T-cell (primary cell): ENCODE data around the gene TDRD10. TPM values are rescaled to one million over a fixed set of nuclear protein-coding genes. Genes with fewer than 3 reads are reported as not detected.

Source experiments
- ATAC-seq, 4 experiments: fragments of 200-7000 bp in 3 of 4; fragments of 150-1000 bp in 1 of 4; cut with Tn5 transposase; replicated peaks in 1 of 4; 1 replicate in 3 of 4; 2 replicates in 1 of 4; pipeline ENCODE4 v1.10.0; 2021; ENCODE audit warnings: moderate library complexity in 3 of 4, mild to moderate bottlenecking in 2 of 4, moderate number of reproducible peaks in 1 of 4
- CTCF ChIA-PET, 2 donors: fragments of 300-600 bp; sonication (Branson Sonifier 250); formaldehyde crosslinking; loops; one replicate each; lab custom pipeline; 2022; ENCODE audit warnings: antibody characterized with exemption in 2 of 2; lab: Charles Lee
- POLR2A ChIA-PET, 2 donors: fragments of 300-600 bp; sonication (Branson Sonifier 250); formaldehyde crosslinking; loops; one replicate each; lab custom pipeline; 2022; ENCODE audit warnings: antibody characterized with exemption in 2 of 2; lab: Charles Lee
- DNase-seq, 35 experiments: peaks; one replicate each; pipeline versions ENCODE4 v3.0.0 to v3.0.0-alpha.2; 2013 to 2023
- H3K27ac ChIP-seq: one replicate; pipeline ENCODE4 v1.5.1; 2013; ENCODE audit warnings: low read length
- H3K27me3 ChIP-seq, 2 experiments: replicated peaks in 1 of 2; 1 replicate in 1 of 2; 2 replicates in 1 of 2; pipeline versions ENCODE4 v1.6.1 to v1.7.0; 2013; ENCODE audit warnings: low read length in 1 of 2, mixed read lengths in 1 of 2; ENCODE audit not compliant: control insufficient read depth in 2 of 2, insufficient read depth in 2 of 2; ENCODE audit errors: extremely low read depth in 1 of 2
- H3K36me3 ChIP-seq, 2 donors: 1 replicate in 1 of 2; 2 replicates in 1 of 2; pipeline versions ENCODE4 v1.6.1 to v1.7.0; 2013; ENCODE audit warnings: low read length in 1 of 2; ENCODE audit not compliant: control insufficient read depth in 2 of 2, insufficient read depth in 1 of 2; ENCODE audit errors: extremely low read depth in 1 of 2
- H3K4me1 ChIP-seq, 2 experiments: 1 replicate in 1 of 2; 2 replicates in 1 of 2; pipeline versions ENCODE4 v1.6.1 to v1.7.0; 2013; ENCODE audit warnings: low read length in 2 of 2, mixed read lengths in 1 of 2; ENCODE audit not compliant: insufficient read depth in 2 of 2, control insufficient read depth in 1 of 2; ENCODE audit errors: extremely low read depth in 1 of 2
- H3K4me3 ChIP-seq, 2 donors: 1 replicate in 1 of 2; 2 replicates in 1 of 2; pipeline versions ENCODE4 v1.5.1 to v1.7.0; 2013; ENCODE audit warnings: mild to moderate bottlenecking in 2 of 2, low read length in 1 of 2, moderate library complexity in 1 of 2; ENCODE audit not compliant: control insufficient read depth in 1 of 2; ENCODE audit errors: extremely low read depth in 1 of 2
- H3K9me3 ChIP-seq: 2 replicates; pipeline ENCODE4 v1.7.0; 2013
- H3K27ac Mint-ChIP-seq, 2 donors: one replicate each; pipeline ENCODE4 v1.8.0; 2020 to 2021; ENCODE audit warnings: mild to moderate bottlenecking in 2 of 2, mixed read lengths in 2 of 2
- H3K27me3 Mint-ChIP-seq, 2 donors: one replicate each; pipeline ENCODE4 v1.8.0; 2021 to 2022; ENCODE audit warnings: mixed read lengths in 2 of 2
- H3K36me3 Mint-ChIP-seq: one replicate; pipeline ENCODE4 v1.8.0; 2021; ENCODE audit warnings: mixed read lengths
- H3K4me1 Mint-ChIP-seq, 3 donors: one replicate each; pipeline ENCODE4 v1.8.0; 2020 to 2022; ENCODE audit warnings: mixed read lengths in 3 of 3, mild to moderate bottlenecking in 1 of 3
- H3K4me3 Mint-ChIP-seq, 3 donors: one replicate each; pipeline ENCODE4 v1.8.0; 2020 to 2022; ENCODE audit warnings: mild to moderate bottlenecking in 3 of 3, mixed read lengths in 3 of 3, moderate library complexity in 3 of 3
- H3K9me3 Mint-ChIP-seq, 3 donors: one replicate each; pipeline ENCODE4 v1.8.0; 2020 to 2022; ENCODE audit warnings: mixed read lengths in 3 of 3
- WGBS: methylation state at CpG from one replicate; pipeline ENCODE4 v1.1.5; 2013; ENCODE audit warnings: missing lambda C conversion rate; ENCODE audit not compliant: insufficient coverage; 5-methylcytosine and 5-hydroxymethylcytosine counted together
- total RNA-seq, 35 experiments: library from RNA in 6 of 35; stranded (reverse) in 6 of 35; fragments of 120-200 nt in 1 of 35; gene quantifications; one replicate each; pipeline versions ENCODE4 v1.2.1 to v1.2.4 and lab custom pipeline; 2013 to 2026

The TDRD10 gene
- total RNA-seq, 5 donors from 2014 or later (not counting 1 experiment from before 2014, with no cell fraction given) = not detected

- peaks cover 3 to 5% (median 4%) of the 10 kb centered on the region in 3 donors for H3K4me1 Mint-ChIP-seq
- Histone ChIP-seq H3K4me1 (peaks cover 0 to 9% of the 10 kb centered on the region in 2 experiments), H3K27me3 (peaks cover 0 to 35% of the 10 kb centered on the region in 2 experiments), H3K4me3 (no peak overlapping the region), H3K36me3 (no peaks in the 10 kb centered on the region), H3K27ac (no peak overlapping the region), H3K9me3 (no peaks in the 10 kb centered on the region)
- H3K4me3 Mint-ChIP-seq = no peak overlapping the region
- ATAC-seq (no peak), DNase-seq (no peak)
- 84% methylated on average over 6 of the region's 10 CpGs for WGBS
- H3K27ac Mint-ChIP-seq = no peak overlapping the region
- ChIA-PET POLR2A (no interaction called here), CTCF (interaction anchor here in 1 of 2 donors (0.6 kb wide), 1 partner anchor 9 kb away, joined by 5 read pairs; no protein-coding TSS in a partner anchor)
- H3K27me3 Mint-ChIP-seq = peaks cover 13 to 16% of the 10 kb centered on the region in 2 donors
- H3K9me3 Mint-ChIP-seq = no peaks in the 10 kb centered on the region
- H3K36me3 Mint-ChIP-seq = peaks cover 2% of the 10 kb centered on the region
Observed at GRCh38 chr1:154572468-154573167, 70.6 kb downstream of the TDRD10 start.

GRCh38 chr1:154573168-154573510 lies 71.1 kb downstream of the TDRD10 start:
- Histone ChIP-seq H3K27me3 (peaks cover 0 to 30% of the 10 kb centered on the region in 2 experiments), H3K27ac (no peak overlapping the region), H3K9me3 (no peaks in the 10 kb centered on the region), H3K4me3 (no peak overlapping the region), H3K4me1 (peaks cover 0 to 3% of the 10 kb centered on the region in 2 experiments), H3K36me3 (no peaks in the 10 kb centered on the region)
- Mint-ChIP-seq H3K9me3 (no peaks in the 10 kb centered on the region), H3K4me3 (no peak overlapping the region), H3K27ac (no peak overlapping the region), H3K4me1 (no peaks in the 10 kb centered on the region), H3K27me3 (peaks cover 12 to 13% of the 10 kb centered on the region in 2 donors), H3K36me3 (peaks cover 2% of the 10 kb centered on the region)
- ATAC-seq (no peak), DNase-seq (no peak)
- 72% methylated on average over 3 of the region's 3 CpGs for WGBS
- POLR2A ChIA-PET = no interaction called here
- CTCF ChIA-PET = no interaction called here

DNA sequence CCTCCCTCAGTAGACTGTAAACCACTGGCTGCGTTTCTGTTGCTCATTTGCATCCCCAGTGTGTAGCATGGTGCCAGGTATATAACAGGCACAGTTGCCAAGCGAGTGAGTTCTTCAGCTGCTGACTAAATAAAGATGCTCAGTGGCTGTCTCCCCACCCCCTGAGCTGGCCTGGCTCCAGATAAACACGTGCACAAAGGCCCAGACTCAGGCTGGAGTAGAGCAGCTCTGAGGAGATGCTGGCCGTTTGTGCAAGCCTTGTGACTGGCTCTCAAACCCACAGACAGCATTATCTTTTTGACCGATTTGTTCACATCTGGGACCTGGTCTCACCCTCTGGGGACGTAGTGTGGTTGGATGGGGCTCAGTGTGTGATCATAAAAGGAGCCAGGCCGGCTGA lies 72.7 kb downstream of the TDRD10 start:
- Mint-ChIP-seq H3K4me3 (no peak overlapping the region), H3K36me3 (peaks cover 14% of the 10 kb centered on the region), H3K27me3 (peaks cover 7% of the 10 kb centered on the region in 2 donors), H3K9me3 (no peaks in the 10 kb centered on the region), H3K4me1 (no peaks in the 10 kb centered on the region), H3K27ac (no peak overlapping the region)
- H3K9me3 ChIP-seq = no peaks in the 10 kb centered on the region
- H3K27ac ChIP-seq = no peak overlapping the region
- H3K36me3 ChIP-seq = peaks cover 2 to 9% of the 10 kb centered on the region in 2 donors
- DNase-seq = no peak
- peaks cover 0 to 17% of the 10 kb centered on the region in 2 experiments for H3K27me3 ChIP-seq
- no peak for ATAC-seq
- no peak overlapping the region for H3K4me3 ChIP-seq
- ChIA-PET CTCF (no interaction called here), POLR2A (no interaction called here)
- 16% methylated on average over 3 of the region's 7 CpGs for WGBS
- H3K4me1 ChIP-seq = no peaks in the 10 kb centered on the region

DNA sequence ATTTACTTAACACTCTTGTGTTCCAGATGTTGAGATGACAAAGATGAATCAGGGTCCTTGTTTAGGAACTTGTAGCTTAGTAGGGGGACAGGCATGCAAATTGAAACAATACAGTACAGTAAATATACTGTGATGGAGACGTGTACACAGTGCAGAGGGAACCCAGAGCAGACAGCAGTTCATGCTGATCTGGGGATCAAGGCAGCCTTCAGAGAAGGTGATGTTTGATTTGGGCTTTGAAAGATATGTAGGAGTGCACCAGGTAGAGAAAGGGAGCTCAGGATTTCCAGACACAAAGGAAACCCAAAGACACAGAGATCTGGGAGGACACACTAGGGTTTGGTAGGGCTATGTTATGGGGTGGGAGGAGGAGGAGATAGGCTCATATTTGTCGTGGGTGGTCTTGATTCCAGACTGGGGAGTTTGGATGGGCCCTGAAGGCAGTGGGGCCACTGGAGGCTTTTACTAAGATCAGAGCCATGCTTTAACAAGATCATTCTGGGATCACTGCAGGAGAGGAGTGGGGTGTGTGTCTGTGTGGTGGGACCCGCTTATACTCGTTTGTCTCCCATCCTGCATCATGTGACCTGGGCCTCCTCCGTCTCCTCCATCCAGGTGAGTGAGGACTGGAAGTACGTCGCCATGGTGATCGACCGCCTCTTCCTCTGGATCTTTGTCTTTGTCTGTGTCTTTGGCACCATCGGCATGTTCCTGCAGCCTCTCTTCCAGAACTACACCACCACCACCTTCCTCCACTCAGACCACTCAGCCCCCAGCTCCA lies 73.3 kb downstream of the TDRD10 start:
- no peaks in the 10 kb centered on the region for H3K9me3 Mint-ChIP-seq
- DNase-seq (no peak), ATAC-seq (peak in 1 of 4 experiments; percentile 7)
- Histone ChIP-seq H3K27ac (no peak overlapping the region), H3K27me3 (peaks cover 0 to 17% of the 10 kb centered on the region in 2 experiments), H3K4me3 (no peak overlapping the region), H3K4me1 (no peaks in the 10 kb centered on the region), H3K9me3 (no peaks in the 10 kb centered on the region), H3K36me3 (peaks cover 2 to 15% of the 10 kb centered on the region in 2 donors)
- 81% methylated on average over 6 of the region's 10 CpGs for WGBS
- ChIA-PET POLR2A (no interaction called here), CTCF (no interaction called here)
- H3K36me3 Mint-ChIP-seq = peaks cover 16% of the 10 kb centered on the region
- H3K27ac Mint-ChIP-seq = no peak overlapping the region
- H3K27me3 Mint-ChIP-seq = peaks cover 3 to 6% of the 10 kb centered on the region in 2 donors
- no peaks in the 10 kb centered on the region for H3K4me1 Mint-ChIP-seq
- H3K4me3 Mint-ChIP-seq = no peak overlapping the region

- Mint-ChIP-seq H3K4me1 (no peaks in the 10 kb centered on the region), H3K27ac (peak overlapping the region in 1 of 2 donors; percentile 36), H3K9me3 (no peaks in the 10 kb centered on the region), H3K4me3 (no peak overlapping the region), H3K36me3 (peaks cover 18% of the 10 kb centered on the region), H3K27me3 (peaks cover under 1 to 3% of the 10 kb centered on the region in 2 donors)
- CTCF ChIA-PET = interaction anchor here in 1 of 2 donors (0.5 kb wide), 1 partner anchor 50 kb away, joined by 5 read pairs; no protein-coding TSS in a partner anchor
- ATAC-seq (no peak), DNase-seq (no peak)
- Histone ChIP-seq H3K4me1 (no peaks in the 10 kb centered on the region), H3K27ac (no peak overlapping the region), H3K27me3 (peaks cover 0 to 16% of the 10 kb centered on the region in 2 experiments), H3K4me3 (no peak overlapping the region), H3K36me3 (peaks cover 2 to 21% of the 10 kb centered on the region in 2 donors), H3K9me3 (no peaks in the 10 kb centered on the region)
- POLR2A ChIA-PET = no interaction called here
- WGBS = 96% methylated on average over 4 of the region's 8 CpGs
Observed at GRCh38 chr1:154575951-154576566, 74.0 kb downstream of the TDRD10 start.

DNA sequence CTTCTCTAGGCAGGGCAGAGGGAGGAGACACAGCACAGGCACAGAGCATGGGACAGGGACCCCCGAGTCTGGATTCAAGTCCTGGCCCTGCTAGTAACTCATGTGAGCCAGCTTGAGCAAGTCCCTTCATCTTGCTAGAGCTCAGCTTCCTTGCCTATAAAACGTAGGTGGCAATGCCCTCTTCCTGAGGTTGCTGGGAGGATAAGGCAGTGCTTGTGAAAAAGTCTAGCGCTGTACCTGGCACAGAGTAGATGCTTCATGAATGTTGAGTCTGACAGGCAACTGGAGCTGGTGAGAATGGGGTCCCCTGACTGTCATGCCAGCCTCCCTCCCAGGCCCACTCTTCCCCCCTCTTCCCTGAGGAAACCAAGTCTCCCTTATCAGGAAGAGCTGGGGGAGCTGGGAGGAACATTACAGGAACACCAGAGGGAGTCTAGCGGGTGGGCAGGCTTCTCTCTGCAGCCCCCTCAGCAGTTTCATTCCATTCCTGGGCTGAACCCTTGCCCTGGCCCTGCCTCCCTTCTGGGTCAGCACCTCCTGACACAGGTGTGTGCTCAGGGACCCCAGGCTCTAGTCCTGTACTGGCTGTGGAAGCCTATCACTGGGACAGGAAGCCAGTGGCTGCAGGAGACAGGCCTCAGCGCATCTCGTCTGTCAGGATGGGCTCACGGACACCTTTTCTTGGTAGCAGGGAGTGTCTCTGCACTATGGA lies 75.5 kb downstream of the TDRD10 start:
- no peak overlapping the region for H3K4me3 ChIP-seq
- ChIA-PET POLR2A (no interaction called here), CTCF (no interaction called here)
- H3K4me1 ChIP-seq = no peaks in the 10 kb centered on the region
- no peak overlapping the region for H3K27ac ChIP-seq
- peaks cover 23% of the 10 kb centered on the region for H3K36me3 Mint-ChIP-seq
- WGBS = 71% methylated on average over 6 of the region's 7 CpGs
- H3K36me3 ChIP-seq = peaks cover 6 to 34% of the 10 kb centered on the region in 2 donors
- DNase-seq = no peak
- no peak overlapping the region for H3K4me3 Mint-ChIP-seq
- no peaks in the 10 kb centered on the region for H3K9me3 ChIP-seq
- H3K4me1 Mint-ChIP-seq = no peaks in the 10 kb centered on the region
- no peak overlapping the region for H3K27ac Mint-ChIP-seq
- ATAC-seq = peak in 1 of 4 experiments; percentile 8
- H3K27me3 ChIP-seq = peaks cover 0 to 5% of the 10 kb centered on the region in 2 experiments
- H3K27me3 Mint-ChIP-seq = no peaks in the 10 kb centered on the region
- H3K9me3 Mint-ChIP-seq = no peaks in the 10 kb centered on the region
